ENCODE measurements around the gene CEMIP.

Gene CEMIP

DNA sequence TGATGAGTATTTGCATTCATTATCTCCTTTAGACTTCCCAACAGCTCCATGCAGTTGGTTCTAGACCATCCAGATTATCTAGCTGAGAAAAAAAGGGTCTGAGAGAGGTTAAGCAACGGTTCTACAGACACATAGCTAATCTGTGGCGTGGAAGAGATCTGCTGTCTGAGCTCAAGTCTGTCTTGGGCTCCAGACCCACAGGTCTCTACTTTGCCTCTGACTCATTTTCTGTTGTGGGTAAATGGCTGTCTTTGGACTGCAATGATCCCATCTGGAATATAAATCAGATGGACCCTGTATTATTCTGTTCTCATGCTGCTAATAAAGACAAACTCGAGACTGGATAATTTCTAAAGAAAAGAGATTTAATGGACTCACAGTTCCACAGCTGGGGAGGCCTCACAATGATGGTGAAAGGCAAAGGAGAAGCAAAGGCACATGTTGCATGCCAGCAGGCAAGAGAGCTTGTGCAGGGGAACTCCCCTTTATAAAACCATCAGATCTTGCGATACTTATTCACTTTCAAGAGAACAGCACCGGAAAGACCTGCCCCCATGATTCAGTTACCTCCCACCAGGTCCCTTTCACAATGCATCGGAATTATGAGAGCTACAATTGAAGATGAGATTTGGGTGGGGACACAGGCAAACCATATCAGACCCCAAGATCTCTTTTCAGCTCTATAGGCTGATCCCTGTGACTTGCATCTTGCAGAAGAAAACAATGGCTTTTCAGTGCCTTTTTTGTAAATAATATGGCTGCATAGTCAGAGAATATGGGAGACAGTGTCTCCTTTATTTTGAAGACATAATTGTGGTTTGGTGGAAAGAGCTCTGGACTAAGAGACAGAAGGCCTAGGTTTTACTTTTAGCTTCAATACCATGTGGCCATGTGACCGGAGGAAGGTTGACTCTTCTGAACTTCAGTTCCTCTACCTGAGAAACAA, 24.7 kb downstream of the CEMIP start:
- no peak for DNase-seq (ENCODE audit: extremely low read depth, low read depth)
- H3K4me3 ChIP-seq (replicated peaks; ENCODE audit: low read depth, low read length) = no peak overlapping the region
- no peak for TF ChIP-seq CTCF (IDR thresholded peaks at IDR 0.05; ENCODE audit: low read depth, low read length, missing control alignments)

DNA sequence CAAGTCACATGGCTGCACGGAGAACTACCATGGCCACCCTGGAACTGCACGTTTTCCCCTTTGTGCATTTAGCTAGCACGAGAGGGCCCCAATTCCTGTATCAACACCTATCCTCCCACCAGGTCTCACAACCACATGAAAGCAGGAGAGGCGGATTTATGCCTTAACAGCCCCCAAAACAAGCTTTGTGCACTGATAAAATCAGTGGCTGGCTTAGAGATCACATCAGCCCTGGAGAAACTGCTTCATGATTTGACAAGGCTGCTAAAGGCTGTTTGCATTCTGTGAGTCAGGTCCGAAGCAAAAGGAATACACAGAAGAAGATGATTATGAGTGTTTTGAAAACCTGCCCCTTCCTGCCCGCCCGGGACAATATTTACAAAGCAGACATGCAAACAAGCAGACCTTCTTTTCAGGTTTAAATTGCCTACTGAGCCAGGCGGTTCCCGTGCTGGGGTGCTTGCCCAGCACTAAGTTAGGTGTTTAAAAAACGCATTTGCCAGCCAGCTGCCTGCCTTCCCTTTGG, 25.9 kb downstream of the CEMIP start:
- no peak for DNase-seq (ENCODE audit: extremely low read depth, low read depth)
- no peak overlapping the region for H3K4me3 ChIP-seq (replicated peaks; ENCODE audit: low read depth, low read length)
- no peak for TF ChIP-seq CTCF (IDR thresholded peaks at IDR 0.05; ENCODE audit: low read depth, low read length, missing control alignments)

DNA sequence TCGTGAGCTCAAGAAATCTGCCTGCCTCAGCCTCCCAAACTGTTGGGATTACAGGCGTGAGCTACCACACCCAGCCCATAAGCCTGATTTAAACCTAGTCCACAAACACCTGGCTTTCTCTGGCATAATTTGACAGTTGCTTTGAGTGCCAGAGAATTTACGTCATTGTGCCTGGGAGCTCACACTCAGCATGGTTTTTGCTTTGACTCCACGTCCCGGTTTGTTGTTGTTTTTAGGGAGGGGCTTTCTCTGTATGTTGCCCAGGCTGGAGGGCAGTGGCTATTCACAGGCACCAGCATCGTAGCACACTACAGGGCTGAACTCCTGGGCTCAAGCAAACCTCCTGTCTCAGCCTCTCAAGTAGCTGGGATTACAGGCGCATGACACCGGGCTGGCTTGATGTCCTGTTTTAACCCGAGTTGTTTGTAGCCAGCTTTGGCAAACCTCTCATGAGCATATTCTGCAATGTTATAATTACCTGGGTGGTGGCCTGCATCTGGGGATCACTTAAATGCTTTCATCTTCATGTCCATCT, 32.7 kb downstream of the CEMIP start:
- no peak overlapping the region for H3K4me3 ChIP-seq (replicated peaks; ENCODE audit: low read depth, low read length)
- TF ChIP-seq CTCF (IDR thresholded peaks at IDR 0.05; ENCODE audit: low read depth, low read length, missing control alignments) = no peak
- no peak for DNase-seq (ENCODE audit: extremely low read depth, low read depth)

DNA sequence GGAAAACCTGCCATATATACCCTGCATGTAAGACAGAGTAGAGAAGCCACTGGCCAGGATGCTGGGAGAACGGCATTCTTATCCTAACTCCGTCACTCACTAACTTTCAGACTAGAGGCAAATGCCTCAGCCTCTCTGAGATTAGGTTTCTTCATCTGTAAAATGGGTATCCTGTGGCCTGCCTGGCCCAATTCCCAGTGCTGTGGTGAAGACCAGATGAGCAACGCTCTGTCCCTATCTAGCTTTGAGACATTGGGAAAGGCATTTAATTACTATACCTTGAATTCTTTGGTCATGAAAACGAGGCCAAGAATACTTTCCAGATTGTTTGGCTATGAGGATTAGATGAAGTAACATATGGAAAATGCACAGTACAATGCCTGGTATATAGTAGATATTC, 35.9 kb downstream of the CEMIP start:
- no peak for TF ChIP-seq CTCF (IDR thresholded peaks at IDR 0.05; ENCODE audit: low read depth, low read length, missing control alignments)
- no peak overlapping the region for H3K4me3 ChIP-seq (replicated peaks; ENCODE audit: low read depth, low read length)
- DNase-seq (ENCODE audit: extremely low read depth, low read depth) = no peak

- H3K4me3 ChIP-seq (replicated peaks; ENCODE audit: low read depth, low read length) = no peak overlapping the region
- DNase-seq (ENCODE audit: extremely low read depth, low read depth) = no peak
- TF ChIP-seq CTCF (IDR thresholded peaks at IDR 0.05; ENCODE audit: low read depth, low read length, missing control alignments) = no peak
Measured at GRCh38 chr15:80816049-80816653, 37.0 kb downstream of the CEMIP start.

DNA sequence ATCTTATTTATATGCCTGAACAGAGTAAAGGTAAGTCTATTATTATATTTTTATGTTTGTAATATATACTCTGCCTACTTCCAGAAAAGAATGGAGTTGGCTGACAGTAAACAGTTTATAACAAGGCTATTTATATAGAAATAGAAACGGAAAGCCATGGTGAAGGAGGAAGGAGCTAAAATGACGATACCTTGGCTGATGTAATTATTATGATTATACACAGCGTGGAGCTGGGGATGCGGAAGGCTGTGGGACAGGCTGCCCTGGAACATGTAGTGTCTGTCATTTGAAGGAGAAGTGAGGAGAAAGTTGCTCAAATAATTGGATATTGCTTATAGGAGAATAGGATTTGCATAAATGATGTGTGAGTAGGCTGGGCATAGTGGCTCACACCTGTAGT, 37.8 kb downstream of the CEMIP start:
- no peak for DNase-seq (ENCODE audit: extremely low read depth, low read depth)
- no peak overlapping the region for H3K4me3 ChIP-seq (replicated peaks; ENCODE audit: low read depth, low read length)
- TF ChIP-seq CTCF (IDR thresholded peaks at IDR 0.05; ENCODE audit: low read depth, low read length, missing control alignments) = no peak
